NCI-H128 (cell line): ENCODE data around the gene OPCML.
A peak's percentile ranks its signal among the peaks of the same experiment; 100 is the strongest.

Experiments used
- DNase-seq: peaks from one replicate; lab custom pipeline; 2025; ENCODE audit not compliant: unreplicated experiment; lab: John Stamatoyannopoulos, UW

OPCML gene

GRCh38 chr11:133047036-133047770 lies 485.1 kb downstream of the OPCML start:
- no peak for DNase-seq

DNA sequence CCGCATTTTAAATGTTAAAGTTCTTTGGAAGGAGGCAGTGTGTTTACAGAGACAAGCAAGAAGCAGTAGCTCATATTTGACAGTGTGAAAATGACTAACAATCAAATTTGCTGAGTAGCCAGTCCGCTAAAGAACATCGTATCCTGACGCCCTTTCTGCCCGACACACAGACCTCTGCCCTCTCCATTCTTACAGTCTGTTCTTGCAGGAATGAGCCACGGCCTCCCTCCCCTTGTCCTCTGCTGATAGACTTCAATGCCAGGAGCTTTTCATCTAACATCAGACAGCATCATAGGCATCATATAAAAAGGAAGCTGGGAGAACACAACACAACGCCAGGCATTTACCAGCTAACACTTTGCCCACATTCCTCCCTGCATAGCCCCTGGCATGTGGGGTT lies 486.0 kb downstream of the OPCML start:
- DNase-seq = no peak

GRCh38 chr11:133041928-133042882 lies 490.1 kb downstream of the OPCML start:
- DNase-seq = no peak

DNA sequence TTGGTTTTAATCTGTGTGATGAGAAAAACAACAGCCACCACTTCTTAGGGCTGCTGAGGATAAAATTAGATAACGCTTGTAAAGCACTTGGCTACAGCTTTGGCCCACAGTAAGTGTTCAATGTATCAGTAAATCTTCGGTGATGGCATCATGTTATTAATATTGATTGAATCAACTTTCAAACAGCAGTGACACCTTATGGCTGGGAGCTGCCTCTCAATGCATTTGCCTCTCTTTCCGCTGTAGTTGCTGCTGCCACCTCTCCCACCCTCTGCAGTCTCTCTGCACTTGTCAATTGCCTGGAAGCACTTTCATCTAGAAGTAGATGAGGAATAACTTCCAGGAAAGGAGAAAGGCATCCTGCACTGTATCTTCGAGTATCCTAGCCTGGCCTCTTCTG lies 491.1 kb downstream of the OPCML start:
- no peak for DNase-seq

- peak; percentile 39 for DNase-seq
Measured at GRCh38 chr11:133040289-133040900, 491.9 kb downstream of the OPCML start.

DNA sequence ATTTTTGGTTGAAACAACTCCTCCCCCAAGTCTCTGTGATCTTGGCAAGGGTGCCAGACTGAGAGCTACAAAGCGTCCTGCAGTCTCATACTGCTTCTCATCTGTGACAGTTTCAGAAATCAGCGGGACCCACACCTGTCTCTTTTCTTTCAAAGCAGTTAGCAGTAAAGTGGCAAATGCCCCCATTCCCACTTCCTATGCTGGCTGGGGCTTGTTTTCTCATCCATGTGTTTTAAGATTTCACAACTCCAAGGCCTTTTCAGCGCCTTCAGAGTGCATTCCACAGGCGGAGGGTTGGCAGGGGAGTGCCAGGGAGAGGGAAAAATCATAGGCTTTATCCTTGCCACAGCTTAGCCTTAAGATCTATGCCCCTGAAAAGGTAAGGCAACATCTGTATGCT lies 493.5 kb downstream of the OPCML start:
- DNase-seq = no peak

- DNase-seq = no peak
Measured at GRCh38 chr11:133034929-133035328, 497.4 kb downstream of the OPCML start.

GRCh38 chr11:133029107-133029506 lies 503.2 kb downstream of the OPCML start:
- no peak for DNase-seq

DNA sequence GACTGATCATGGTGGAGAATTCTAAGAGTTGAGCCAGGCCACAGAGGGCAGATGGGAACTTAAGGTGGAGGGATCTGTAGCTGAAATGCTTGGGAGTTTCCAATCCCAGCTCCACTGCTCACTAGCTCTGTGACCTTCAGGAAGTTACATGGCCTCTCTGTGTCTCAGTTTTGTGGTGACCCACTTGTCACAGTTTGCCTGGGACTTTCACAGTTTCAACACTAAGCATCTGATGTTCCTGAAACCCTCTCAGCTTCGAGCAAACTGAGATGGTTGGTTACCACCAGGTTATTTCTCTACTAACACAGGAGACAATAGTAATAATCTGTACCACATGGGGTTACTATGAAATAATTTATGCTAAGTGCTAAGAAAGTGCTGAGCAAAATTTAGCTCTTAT lies 505.3 kb downstream of the OPCML start:
- no peak for DNase-seq

DNA sequence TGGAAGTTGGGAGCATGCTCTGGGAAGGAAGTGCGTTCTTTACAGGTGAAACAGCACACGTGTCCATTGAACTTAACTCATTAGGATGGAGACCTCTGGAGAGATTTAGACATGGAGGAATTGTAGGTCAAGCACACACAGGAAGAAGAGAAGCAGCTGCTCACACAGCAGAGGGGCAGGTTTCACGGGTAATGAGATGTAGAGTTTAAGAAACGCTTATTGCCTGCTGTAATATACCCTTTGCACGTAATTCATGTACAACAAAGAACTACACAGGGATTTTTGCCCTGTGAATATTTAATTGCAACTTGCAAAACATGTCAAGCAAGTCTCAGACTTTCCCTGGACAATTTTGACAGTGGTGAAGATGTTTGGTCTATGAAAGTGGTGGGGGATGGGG lies 508.0 kb downstream of the OPCML start:
- DNase-seq = no peak

DNA sequence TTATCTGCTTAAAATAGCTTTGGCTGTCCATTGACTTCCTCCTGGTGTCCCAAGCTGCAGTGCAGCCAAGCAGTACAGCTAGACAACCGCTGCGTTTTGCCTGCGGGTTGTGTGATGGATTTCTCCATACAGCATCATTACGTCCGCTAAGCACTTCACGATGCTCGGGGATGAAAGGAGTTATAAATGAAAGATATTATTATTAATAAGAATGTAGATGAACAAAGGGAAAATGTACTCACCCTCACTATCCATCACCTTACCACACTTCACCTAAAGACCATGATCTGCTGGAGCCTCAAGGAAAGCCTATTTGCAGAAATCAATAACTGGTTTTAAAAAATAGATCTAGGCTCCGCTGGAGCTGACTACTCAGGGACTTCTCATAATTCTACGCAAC lies 509.1 kb downstream of the OPCML start:
- DNase-seq = no peak

GRCh38 chr11:133021553-133021952 lies 510.7 kb downstream of the OPCML start:
- DNase-seq = no peak

DNA sequence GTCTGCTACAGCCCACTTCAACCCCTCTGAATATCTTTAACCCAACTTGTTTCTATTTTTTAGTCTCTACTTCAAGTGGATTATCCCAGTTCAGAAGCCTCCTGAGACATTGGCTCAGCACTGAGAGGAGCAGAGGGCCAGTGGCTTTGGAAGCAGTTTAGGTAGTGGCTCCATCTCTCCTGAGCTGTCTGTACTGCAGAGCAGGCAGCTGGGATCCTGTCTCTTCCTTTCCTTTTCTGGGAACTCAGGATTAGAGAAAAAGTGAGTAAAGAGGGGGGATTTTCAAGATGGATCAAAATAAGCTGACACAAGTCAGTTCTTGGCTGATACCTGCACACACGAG lies 512.0 kb downstream of the OPCML start:
- DNase-seq = no peak

DNA sequence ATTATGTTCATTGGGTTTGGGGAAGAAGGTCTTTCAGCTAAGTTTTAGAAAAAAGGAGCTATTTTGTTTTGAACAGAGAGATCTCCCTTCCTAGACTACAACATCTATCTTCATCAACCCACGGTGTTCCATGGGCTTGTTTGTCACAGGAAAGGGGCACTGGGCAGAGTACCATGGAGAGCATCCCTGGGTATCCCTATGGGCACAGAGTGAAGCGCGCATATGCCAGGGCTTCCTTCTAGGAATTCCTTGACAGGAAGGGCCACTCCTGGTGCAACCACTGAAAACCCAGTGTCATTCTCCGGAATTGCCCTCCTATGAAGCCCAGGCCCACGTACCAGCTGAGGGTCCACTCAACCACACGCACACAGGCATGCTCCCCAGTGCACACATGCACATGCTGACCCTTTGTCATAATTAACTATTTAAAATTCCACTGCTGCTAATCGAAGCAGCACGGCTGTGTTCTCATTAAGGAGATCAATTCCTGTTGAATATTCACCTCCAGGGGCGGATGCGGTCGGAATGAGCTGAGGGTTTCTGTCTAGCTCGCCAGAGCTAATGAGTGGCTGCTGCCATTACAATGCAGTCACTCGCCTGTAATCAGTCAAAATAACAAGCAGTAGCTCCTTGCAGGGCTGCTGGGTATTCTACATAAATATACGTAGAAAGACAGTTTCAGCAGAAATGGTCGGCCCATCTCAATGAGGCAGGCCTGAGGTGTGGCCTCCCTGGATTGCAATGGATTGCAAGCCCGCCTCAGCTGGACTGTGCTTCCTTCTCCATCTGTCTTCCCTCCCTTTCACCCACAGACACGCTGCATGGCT lies 512.5 kb downstream of the OPCML start:
- no peak for DNase-seq

- no peak for DNase-seq
Measured at GRCh38 chr11:133015457-133015856, 516.8 kb downstream of the OPCML start.

- DNase-seq = no peak
Measured at GRCh38 chr11:133014337-133014736, 518.0 kb downstream of the OPCML start.

DNA sequence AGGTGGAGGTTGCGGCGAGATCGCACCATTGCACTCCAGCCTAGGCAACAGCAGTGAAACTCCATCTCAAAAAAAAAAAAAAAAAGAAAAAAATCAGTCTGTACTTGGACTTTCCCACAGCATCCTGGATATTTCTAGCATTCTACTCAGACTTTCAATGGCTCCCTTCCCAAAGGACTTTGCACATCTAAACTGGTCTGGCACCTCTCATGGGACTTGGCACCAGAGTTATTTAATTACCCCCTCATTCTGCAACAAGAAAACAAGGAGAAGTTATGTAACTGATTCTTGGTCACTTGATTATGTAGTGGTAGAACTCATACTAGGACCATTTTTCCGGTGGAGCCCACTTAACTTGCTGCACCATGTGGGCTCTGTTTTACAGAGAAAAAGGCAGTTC lies 519.5 kb downstream of the OPCML start:
- no peak for DNase-seq

- no peak for DNase-seq
Measured at GRCh38 chr11:133011604-133012003, 520.7 kb downstream of the OPCML start.

- no peak for DNase-seq
Measured at GRCh38 chr11:133007027-133007584, 525.2 kb downstream of the OPCML start.

DNA sequence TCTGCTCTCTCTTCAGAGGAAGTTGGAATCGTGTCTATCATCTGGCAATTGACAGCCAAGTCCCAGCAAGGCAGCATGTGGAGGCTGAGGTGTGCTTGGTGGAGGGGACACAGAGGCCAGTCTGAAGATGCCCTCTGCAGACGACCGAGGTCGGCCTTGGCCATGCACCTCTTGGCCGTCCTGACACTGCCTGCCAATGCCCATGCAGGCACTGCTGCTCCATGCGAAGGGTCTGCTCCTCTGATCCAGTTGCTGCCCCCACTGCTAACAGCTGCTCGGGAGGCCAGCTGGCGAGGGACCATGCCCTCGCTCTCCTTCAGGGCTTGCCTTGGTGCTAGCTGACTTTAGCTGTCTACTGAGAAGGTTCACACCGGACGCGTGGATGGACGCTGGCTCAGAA lies 527.9 kb downstream of the OPCML start:
- no peak for DNase-seq

DNA sequence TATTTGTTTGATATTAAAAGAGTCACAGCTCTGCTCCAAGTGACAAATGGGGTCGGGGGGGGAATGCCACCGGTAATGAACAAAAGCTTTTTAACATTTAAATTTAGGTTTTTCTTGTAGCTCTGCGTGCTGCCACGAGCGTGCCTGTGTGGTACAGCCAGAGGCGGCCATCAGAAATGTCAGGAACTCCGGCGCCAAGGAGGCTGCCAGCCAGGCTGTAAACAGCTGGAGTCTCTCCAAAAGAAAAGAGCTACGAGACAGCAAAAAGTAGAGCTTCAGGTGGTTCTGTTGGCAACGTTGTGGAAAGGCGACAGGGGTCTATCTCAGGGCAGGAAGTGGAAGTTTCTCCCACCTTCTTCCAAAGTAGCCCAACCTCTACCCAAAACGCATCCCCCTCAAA lies 532.8 kb downstream of the OPCML start:
- no peak for DNase-seq
